Upper lobe of right lung (tissue), 1 donor: ENCODE measurements around the gene CNOT2. TPM values are rescaled to one million over a fixed set of nuclear protein-coding genes. Genes with fewer than 3 reads are reported as not detected.

ENCODE experiments used
- ATAC-seq: fragments of 200-7000 bp; cut with Tn5 transposase; one replicate; pipeline ENCODE4 v1.9.1; 2020; ENCODE audit warnings: mild to moderate bottlenecking, moderate library complexity
- DNase-seq: peaks from one replicate; pipeline ENCODE4 v3.0.0-alpha.2; 2020
- H3K27ac ChIP-seq: fragments of 200-600 bp; one replicate; pipeline ENCODE4 v1.8.0; 2022
- H3K27me3 ChIP-seq: fragments of 200-600 bp; one replicate; pipeline ENCODE4 v1.8.0; 2022; ENCODE audit warnings: mild to moderate bottlenecking
- H3K36me3 ChIP-seq: fragments of 200-600 bp; one replicate; pipeline ENCODE4 v1.8.0; 2022
- H3K4me1 ChIP-seq: fragments of 200-600 bp; one replicate; pipeline ENCODE4 v1.8.0; 2022
- H3K4me3 ChIP-seq: fragments of 200-600 bp; one replicate; pipeline ENCODE4 v1.8.0; 2022; ENCODE audit warnings: mild to moderate bottlenecking
- H3K9me3 ChIP-seq: fragments of 200-600 bp; one replicate; pipeline ENCODE4 v1.8.0; 2022
- CTCF ChIP-seq: fragments of 200-600 bp; IDR thresholded peaks from one replicate; pipeline ENCODE4 v1.8.0; 2022; ENCODE audit warnings: antibody characterized with exemption
- intact Hi-C: fragments of 100-400 bp; cut with DNase I; formaldehyde crosslinking; loops from one replicate; pipeline ENCODE4 v1.11.0; 2022
- total RNA-seq: library from RNA; stranded (reverse); fragmentation: NEBNext Ultra II Directional; extraction: Animal tissue kit (Norgen Biotek cat#: 25700); gene quantifications from one replicate; pipeline ENCODE4 v1.2.1, GENCODE V29; 2021
- donor health status: DM: no; HTN: yes; CAD: no; lungs with severe emphysema.

CNOT2 gene
- total RNA-seq, 1 donor from 2014 or later = 71.4 TPM

GRCh38 chr12:70214972-70215617 is 28.1 kb upstream of the CNOT2 start:
- H3K4me1 ChIP-seq = no peaks in the 10 kb centered on the region
- H3K4me3 ChIP-seq = no peak overlapping the region
- no peak for TF ChIP-seq CTCF
- no peak for DNase-seq
- intact Hi-C loops = no loop called here
- no peak overlapping the region for H3K27ac ChIP-seq
- H3K27me3 ChIP-seq = no peaks in the 10 kb centered on the region
- no peaks in the 10 kb centered on the region for H3K9me3 ChIP-seq
- no peaks in the 10 kb centered on the region for H3K36me3 ChIP-seq
- no peak for ATAC-seq

GRCh38 chr12:70217416-70217815 is 25.8 kb upstream of the CNOT2 start:
- Histone ChIP-seq H3K27ac (no peak overlapping the region), H3K4me1 (no peaks in the 10 kb centered on the region), H3K4me3 (no peak overlapping the region), H3K36me3 (no peaks in the 10 kb centered on the region), H3K9me3 (no peaks in the 10 kb centered on the region), H3K27me3 (no peaks in the 10 kb centered on the region)
- TF ChIP-seq CTCF = no peak
- no peak for ATAC-seq
- intact Hi-C loops = no loop called here
- DNase-seq = no peak

- no peaks in the 10 kb centered on the region for H3K9me3 ChIP-seq
- DNase-seq (no peak), ATAC-seq (no peak)
- H3K27ac ChIP-seq = no peak overlapping the region
- H3K4me3 ChIP-seq = no peak overlapping the region
- intact Hi-C loops = no loop called here
- H3K36me3 ChIP-seq = no peaks in the 10 kb centered on the region
- TF ChIP-seq CTCF = no peak
- no peaks in the 10 kb centered on the region for H3K27me3 ChIP-seq
- H3K4me1 ChIP-seq = no peaks in the 10 kb centered on the region
Measured at GRCh38 chr12:70221626-70222025, 21.6 kb upstream of the CNOT2 start.

- intact Hi-C loops = no loop called here
- Histone ChIP-seq H3K27ac (no peak overlapping the region), H3K36me3 (no peaks in the 10 kb centered on the region), H3K9me3 (no peaks in the 10 kb centered on the region), H3K4me1 (no peaks in the 10 kb centered on the region), H3K27me3 (no peaks in the 10 kb centered on the region), H3K4me3 (no peak overlapping the region)
- DNase-seq = no peak
- ATAC-seq = no peak
- no peak for TF ChIP-seq CTCF
Measured at GRCh38 chr12:70227911-70228310, 15.3 kb upstream of the CNOT2 start.

- no peaks in the 10 kb centered on the region for H3K9me3 ChIP-seq
- intact Hi-C loops = no loop called here
- H3K36me3 ChIP-seq = no peaks in the 10 kb centered on the region
- no peak overlapping the region for H3K4me3 ChIP-seq
- no peak overlapping the region for H3K27ac ChIP-seq
- no peak for TF ChIP-seq CTCF
- no peaks in the 10 kb centered on the region for H3K27me3 ChIP-seq
- ATAC-seq = no peak
- DNase-seq = no peak
- no peaks in the 10 kb centered on the region for H3K4me1 ChIP-seq
Measured at GRCh38 chr12:70230934-70231606, 12.2 kb upstream of the CNOT2 start.
